Ovary (tissue), 9 donors: ENCODE measurements around the gene ZNF354C. TPM values are rescaled to one million over a fixed set of nuclear protein-coding genes. Genes with fewer than 3 reads are reported as not detected.
A peak's percentile ranks its signal among the peaks of the same experiment; 100 is the strongest.

Source experiments
- DNase-seq, 5 donors: peaks; one replicate each; pipeline ENCODE4 v3.0.0-alpha.2; 2019 to 2020
- H3K27ac ChIP-seq, 2 donors: fragments of 200-600 bp; one replicate each; pipeline versions ENCODE4 v1.5.1 to v1.8.0; 2019 to 2022
- H3K27me3 ChIP-seq: fragments of 200-600 bp; one replicate; pipeline ENCODE4 v1.8.0; 2022
- H3K36me3 ChIP-seq: fragments of 200-600 bp; sonication (generic); one replicate; pipeline ENCODE4 v1.5.1; 2019
- H3K4me1 ChIP-seq: one replicate; pipeline ENCODE4 v1.8.1; 2013; ENCODE audit warnings: mild to moderate bottlenecking, moderate library complexity; ENCODE audit not compliant: insufficient read depth
- H3K4me3 ChIP-seq: fragments of 200-600 bp; sonication (generic); one replicate; pipeline ENCODE4 v1.5.1; 2017
- H3K9me3 ChIP-seq, 2 donors: fragments of 200-600 bp in 1 of 2; sonication (generic) in 1 of 2; one replicate each; pipeline versions ENCODE4 v1.5.1 to v1.8.1; 2013 to 2019; ENCODE audit warnings: mild to moderate bottlenecking in 1 of 2, moderate library complexity in 1 of 2
- CTCF ChIP-seq, 3 donors: fragments of 450-650 bp in 2 of 3; fragments of 200-600 bp in 1 of 3; IDR thresholded peaks; one replicate each; pipeline versions ENCODE4 v1.5.1 to v1.8.0; 2016 to 2022; ENCODE audit warnings: antibody characterized with exemption in 3 of 3, mild to moderate bottlenecking in 1 of 3
- EP300 ChIP-seq: sonication (generic); formaldehyde crosslinking; IDR thresholded peaks from one replicate; pipeline ENCODE4 v1.6.1; 2017; ENCODE audit warnings: antibody characterized with exemption
- POLR2A ChIP-seq: fragments of 450-650 bp; IDR thresholded peaks from one replicate; pipeline ENCODE4 v1.6.1; 2017; ENCODE audit warnings: antibody characterized with exemption, mild to moderate bottlenecking, moderate library complexity
- WGBS, 3 donors: extraction: QIAGEN DNeasy Blood & Tissue Kit in 1 of 3; methylation state at CpG; one replicate each; pipeline versions ENCODE4 v1.1.5 to v1.1.7; 2013 to 2017; 5-methylcytosine and 5-hydroxymethylcytosine counted together
- intact Hi-C, 4 donors: fragments of 100-400 bp; cut with DNase I; formaldehyde crosslinking; loops; one replicate each; pipeline versions ENCODE4 v1.11.0 to v1.15.1; 2022 to 2023
- polyA plus RNA-seq, 2 donors: library from polyadenylated mRNA; stranded (reverse); fragments of 200-250 nt in 1 of 2; fragments of 350-450 nt in 1 of 2; fragmentation: Illumina TruSeq in 1 of 2; extraction: RNeasy Lipid Tissue Mini Kit (QIAGEN cat#74804) in 1 of 2; gene quantifications; one replicate each; pipeline ENCODE4 v1.2.3, GENCODE V29; 2013 to 2014
- total RNA-seq, 7 donors: library from RNA; depleted of rRNA in 2 of 7; stranded (reverse); fragments of >200 nt in 2 of 7; fragmentation: NEBNext Ultra II Directional in 3 of 7; extraction: Animal tissue kit (Norgen Biotek cat#: 25700) in 3 of 7; gene quantifications; one replicate each; pipeline versions ENCODE4 v1.1.0 to v1.2.4, GENCODE V29; 2016 to 2023
- donor health status: DM: no; HTN: no; CAD: no; lungs with moderate emphysema.
- donor health status: DM: no; HTN: no; CAD: no.
- donor health status: Bipolar disorder and iron deficiency.
- donor health status: DM: yes; HTN: yes; CAD: no.
- donor health status: DM: no; HTN: no; CAD: no.
- donor health status: DM: yes; HTN: yes; CAD: no.

Gene ZNF354C
- total and polyA plus RNA-seq, 9 donors: 4.1 to 11.8 (median 9.4) TPM

DNA sequence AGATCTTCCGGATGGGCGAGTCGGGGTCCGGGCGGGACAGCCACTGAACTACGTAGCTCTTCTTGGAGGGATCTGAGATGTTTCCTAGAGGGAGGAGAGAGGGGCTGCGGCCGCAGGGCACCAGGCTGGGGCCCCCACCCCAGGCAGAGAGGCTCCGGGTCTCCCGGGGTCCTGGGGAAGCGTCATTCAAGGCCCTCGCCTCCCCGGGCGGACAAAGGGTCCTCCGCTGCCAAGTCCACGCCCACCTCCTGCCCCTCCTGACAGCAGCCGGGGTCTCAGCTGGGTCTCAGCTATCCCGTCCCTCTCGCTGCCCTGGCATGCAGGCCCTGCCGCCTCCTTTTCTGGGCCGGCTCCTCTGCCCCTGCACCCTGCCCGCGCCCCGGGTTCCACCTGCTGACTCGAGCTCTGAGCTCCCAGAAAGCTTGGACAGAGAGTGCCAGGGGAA lies 61.5 kb downstream of the ZNF354C start:
- peak in 1 of 5 donors; percentile 9 for DNase-seq
- Histone ChIP-seq H3K9me3 (no peaks in the 10 kb centered on the region), H3K4me1 (no peaks in the 10 kb centered on the region), H3K27me3 (no peaks in the 10 kb centered on the region), H3K36me3 (no peaks in the 10 kb centered on the region), H3K27ac (no peak overlapping the region), H3K4me3 (no peak overlapping the region)
- TF ChIP-seq EP300 (no peak), POLR2A (no peak), CTCF (IDR thresholded peaks at IDR 0.05) (no peak)
- 94 to 98% (median 94%) methylated on average over 25 of the region's 25 CpGs for WGBS, 3 donors
- intact Hi-C loops: no loop called here

DNA sequence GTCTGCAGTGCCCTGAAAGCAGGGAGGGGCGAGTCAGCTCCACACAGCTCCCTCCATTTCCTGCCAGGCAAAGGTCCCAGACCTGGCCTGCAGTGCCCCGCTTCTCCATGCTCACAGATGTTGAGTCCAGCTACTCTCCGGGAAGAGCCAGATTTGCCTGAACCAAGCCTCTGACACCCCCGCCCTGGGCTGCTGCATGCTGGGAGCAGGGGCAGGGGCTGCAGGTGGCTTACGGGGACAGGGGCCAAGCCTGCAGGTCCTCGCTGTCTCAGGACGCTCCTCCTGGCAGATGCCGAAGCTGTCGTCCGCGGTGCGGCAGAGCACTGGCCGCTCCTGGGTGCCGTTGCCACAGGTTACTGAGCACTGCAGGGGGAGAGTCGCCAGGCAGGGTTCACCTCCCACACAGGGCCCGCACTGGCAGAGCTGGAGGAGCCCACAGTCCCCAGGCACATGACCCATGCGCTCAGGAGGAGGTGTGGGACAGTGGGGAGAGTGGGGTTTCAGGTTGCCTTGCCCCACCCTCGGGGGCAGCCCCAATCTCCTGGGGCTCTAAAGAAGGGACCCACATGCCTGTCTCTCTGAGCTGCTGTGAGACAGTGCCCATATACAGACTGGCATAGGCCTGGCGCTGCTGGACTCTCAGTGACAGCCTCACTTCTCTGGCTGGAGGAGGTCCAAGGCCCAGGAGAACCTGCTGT lies 62.4 kb downstream of the ZNF354C start:
- Histone ChIP-seq H3K36me3 (no peaks in the 10 kb centered on the region), H3K4me1 (no peaks in the 10 kb centered on the region), H3K9me3 (no peaks in the 10 kb centered on the region), H3K27me3 (no peaks in the 10 kb centered on the region), H3K4me3 (no peak overlapping the region), H3K27ac (no peak overlapping the region)
- WGBS, 3 donors: 93 to 96% (median 95%) methylated on average over 9 to 19 of the region's 19 CpGs
- no peak for DNase-seq
- intact Hi-C loops: no loop called here
- TF ChIP-seq CTCF (IDR thresholded peaks at IDR 0.05) (no peak), POLR2A (no peak), EP300 (no peak)

- 94 to 97% (median 95%) methylated on average over 2 of the region's 2 CpGs for WGBS, 3 donors
- no peaks in the 10 kb centered on the region for H3K9me3 ChIP-seq
- intact Hi-C loops: no loop called here
Measured at GRCh38 chr5:179123109-179123426, 62.9 kb downstream of the ZNF354C start.

GRCh38 chr5:179123491-179124272 lies 63.5 kb downstream of the ZNF354C start:
- H3K27ac ChIP-seq: no peak overlapping the region
- no peak for TF ChIP-seq POLR2A
- no peak for TF ChIP-seq EP300
- no peak for TF ChIP-seq CTCF (IDR thresholded peaks at IDR 0.05)
- no peaks in the 10 kb centered on the region for H3K9me3 ChIP-seq
- H3K36me3 ChIP-seq: no peaks in the 10 kb centered on the region
- DNase-seq: no peak
- H3K27me3 ChIP-seq: no peaks in the 10 kb centered on the region
- no peaks in the 10 kb centered on the region for H3K4me1 ChIP-seq
- WGBS, 3 donors: 93 to 96% (median 95%) methylated on average over 19 of the region's 19 CpGs
- intact Hi-C loops: no loop called here
- H3K4me3 ChIP-seq: no peak overlapping the region

More at GRCh38 chr5:179123109-179123426, 62.9 kb downstream of the ZNF354C start:
- no peaks in the 10 kb centered on the region for H3K4me1 ChIP-seq
- no peak overlapping the region for H3K4me3 ChIP-seq
- TF ChIP-seq POLR2A (no peak), CTCF (IDR thresholded peaks at IDR 0.05) (no peak), EP300 (no peak)
- H3K27ac ChIP-seq: no peak overlapping the region
- H3K36me3 ChIP-seq: no peaks in the 10 kb centered on the region
- DNase-seq: no peak
- no peaks in the 10 kb centered on the region for H3K27me3 ChIP-seq
